Endothelial cell of umbilical vein (primary cell): ENCODE measurements around the gene TAF11L11. TPM values are rescaled to one million over a fixed set of nuclear protein-coding genes. Genes with fewer than 3 reads are reported as not detected.
"Not testable (repeated sequence)": the region's sequence is repeated elsewhere in the genome, so short reads cannot be mapped to it uniquely, and the experiment has no call there.

ENCODE experiments used
- BruUV-seq: library from RNA; stranded (reverse); fragments of 400-500 nt; replicated peaks from 2 replicates; lab custom pipeline; 2021; lab: Mats Ljungman, UMichigan
- CTCF ChIA-PET: fragments of 300-600, 350-600 bp; sonication (Branson Sonifier 250); formaldehyde crosslinking; loops from one replicate; lab custom pipeline; 2021; ENCODE audit warnings: antibody characterized with exemption, inconsistent platforms; lab: Charles Lee
- POLR2A ChIA-PET: fragments of 300-600, 350-600 bp; sonication (Branson Sonifier 250); formaldehyde crosslinking; loops from one replicate; lab custom pipeline; 2021; ENCODE audit warnings: antibody characterized with exemption, inconsistent platforms; lab: Charles Lee
- DNase-seq: peaks from one replicate; pipeline ENCODE4 v3.0.0-alpha.2; 2011; ENCODE audit warnings: low read depth, low spot score
- FAIRE-seq: peaks from 2 replicates; lab custom pipeline; 2011; peaks lifted over from hg19 to GRCh38; lab: Jason Lieb, UNC
- H2AFZ ChIP-seq: 2 replicates; pipeline ENCODE4 v1.6.0; 2012; ENCODE audit warnings: low read depth, low read length, control low read depth, inconsistent platforms
- H3K27ac ChIP-seq: 2 replicates; pipeline ENCODE4 v1.5.1; 2011; ENCODE audit warnings: low read depth, mild to moderate bottlenecking, control low read depth, low read length, moderate library complexity; ENCODE audit not compliant: insufficient read depth
- H3K27me3 ChIP-seq, 2 experiments: 2 replicates each; pipeline versions ENCODE4 v1.6.0 to v1.6.1; 2011; ENCODE audit warnings: low read length in 2 of 2, mixed read lengths in 1 of 2; ENCODE audit not compliant: control insufficient read depth in 2 of 2, insufficient read depth in 2 of 2
- H3K36me3 ChIP-seq, 2 experiments: 2 replicates in 1 of 2; 3 replicates in 1 of 2; pipeline ENCODE4 v1.5.1; 2011; ENCODE audit warnings: low read length in 2 of 2, mild to moderate bottlenecking in 1 of 2, moderate library complexity in 1 of 2; ENCODE audit not compliant: control insufficient read depth in 2 of 2, insufficient read depth in 2 of 2; ENCODE audit errors: extremely low read depth in 1 of 2
- H3K4me1 ChIP-seq: 3 replicates; pipeline ENCODE4 v1.5.1; 2011; ENCODE audit warnings: mild to moderate bottlenecking, low read length; ENCODE audit not compliant: control insufficient read depth, insufficient read depth; ENCODE audit errors: extremely low read depth
- H3K4me2 ChIP-seq: 2 replicates; pipeline ENCODE4 v1.6.1; 2011; ENCODE audit warnings: low read length, control low read depth, mixed read lengths; ENCODE audit not compliant: insufficient read depth
- H3K4me3 ChIP-seq, 3 experiments: fragments of 200-600 bp in 1 of 3; sonication (generic), shearing (Covaris generic) in 1 of 3; replicated peaks in 1 of 3; 2 replicates each; pipeline ENCODE4 v1.5.1; 2011 to 2016; ENCODE audit warnings: control low read depth in 3 of 3, low read length in 3 of 3, mild to moderate bottlenecking in 2 of 3, inconsistent platforms in 1 of 3, low read depth in 1 of 3, moderate library complexity in 1 of 3; ENCODE audit not compliant: insufficient read depth in 1 of 3
- H3K79me2 ChIP-seq: 2 replicates; pipeline ENCODE4 v1.6.0; 2012; ENCODE audit warnings: low read length, inconsistent platforms; ENCODE audit not compliant: control insufficient read depth, insufficient read depth
- H3K9ac ChIP-seq: replicated peaks from 2 replicates; pipeline ENCODE3; 2011; ENCODE audit warnings: low read length, control low read depth; ENCODE audit not compliant: insufficient read depth; ENCODE audit errors: extremely low read depth
- H3K9me1 ChIP-seq: replicated peaks from 3 replicates; pipeline ENCODE4 v1.6.0; 2011; ENCODE audit warnings: mild to moderate bottlenecking, low read length; ENCODE audit not compliant: control insufficient read depth, insufficient read depth; ENCODE audit errors: extremely low read depth
- H3K9me3 ChIP-seq: replicated peaks from 2 replicates; pipeline ENCODE4 v1.5.1; 2012; ENCODE audit warnings: low read length, inconsistent platforms; ENCODE audit not compliant: control insufficient read depth, insufficient read depth
- H4K20me1 ChIP-seq: replicated peaks from 2 replicates; pipeline ENCODE3; 2011; ENCODE audit warnings: mild to moderate bottlenecking, low read length; ENCODE audit not compliant: control insufficient read depth, insufficient read depth; ENCODE audit errors: extremely low read depth
- CTCF ChIP-seq, 2 donors: IDR thresholded peaks; 1 replicate in 1 of 2; 2 replicates in 1 of 2; pipeline ENCODE4 v1.5.1; 2011; ENCODE audit warnings: low read length in 2 of 2, mild to moderate bottlenecking in 2 of 2, moderate library complexity in 2 of 2, control low read depth in 1 of 2, inconsistent platforms in 1 of 2, low read depth in 1 of 2; ENCODE audit not compliant: insufficient read depth in 1 of 2; ENCODE audit errors: extremely low read depth in 1 of 2
- EZH2 ChIP-seq: IDR thresholded peaks from 2 replicates; pipeline ENCODE4 v1.6.1; 2012; ENCODE audit warnings: borderline replicate concordance, low read depth, mild to moderate bottlenecking, moderate library complexity, low read length, inconsistent platforms; ENCODE audit not compliant: severe bottlenecking
- FOS ChIP-seq: IDR thresholded peaks from 2 replicates; pipeline ENCODE4 v1.6.1; 2011; ENCODE audit warnings: mild to moderate bottlenecking, low read length, moderate library complexity, borderline replicate concordance; ENCODE audit not compliant: insufficient read depth
- GATA2 ChIP-seq: IDR thresholded peaks from 2 replicates; pipeline ENCODE4 v1.7.0; 2011; ENCODE audit warnings: low read depth, mild to moderate bottlenecking, moderate library complexity, mixed read lengths, low read length; ENCODE audit not compliant: insufficient read length, insufficient read depth
- JUN ChIP-seq: IDR thresholded peaks from 2 replicates; pipeline ENCODE4 v1.6.1; 2011; ENCODE audit warnings: borderline replicate concordance, low read depth; ENCODE audit not compliant: insufficient read length, insufficient read depth
- MAX ChIP-seq: IDR thresholded peaks from 2 replicates; pipeline ENCODE4 v1.6.1; 2011; ENCODE audit not compliant: insufficient read depth, insufficient read length
- MYC ChIP-seq: IDR thresholded peaks from one replicate; pipeline ENCODE4 v1.6.1; 2011; ENCODE audit warnings: mild to moderate bottlenecking, low read depth, low read length
- POLR2A ChIP-seq: IDR thresholded peaks from 2 replicates; pipeline ENCODE4 v1.6.1; 2012; ENCODE audit warnings: low read depth, mild to moderate bottlenecking, control low read depth, low read length
- POLR2AphosphoS5 ChIP-seq: IDR thresholded peaks from 2 replicates; pipeline ENCODE4 v1.6.1; 2012; ENCODE audit warnings: low read depth, mild to moderate bottlenecking, control low read depth, low read length, moderate library complexity; ENCODE audit not compliant: insufficient read depth
- dilution Hi-C: fragments of 300-500 bp; cut with MboI; formaldehyde crosslinking; loops from one replicate; pipeline ENCODE4 v1.15.0; 2019; ENCODE audit warnings: low sequenced_read_pairs; ENCODE audit not compliant: extremely low pct_ligation_motif_present
- intact Hi-C: fragments of 100-400 bp; cut with micrococcal nuclease; formaldehyde crosslinking; loops from one replicate; pipeline ENCODE4 v1.10.0; 2022
- polyA plus RNA-seq, 4 experiments: library from polyadenylated mRNA; depleted of rRNA in 3 of 4; stranded (reverse) in 3 of 4; unstranded in 1 of 4; fragments of >200 nt; gene quantifications; 2 replicates each; pipeline versions ENCODE4 v1.2.1 to v1.2.3, GENCODE V29; 2011 to 2012; ENCODE audit warnings: missing spikeins in 1 of 4
- total RNA-seq: library from RNA; stranded (reverse); gene quantifications from 2 replicates; pipeline ENCODE4 v1.2.3, GENCODE V29; 2021

The TAF11L11 gene
- total and polyA plus RNA-seq, 2 donors (not counting 3 experiments of a cell fraction or from before 2014, with no cell fraction given), result not detected

- BruUV-seq, H3K4me1 ChIP-seq, H4K20me1 ChIP-seq, H3K4me3 ChIP-seq, H3K27me3 ChIP-seq, POLR2A ChIA-PET, H3K36me3 ChIP-seq, FAIRE-seq, H3K79me2 ChIP-seq, DNase-seq, H3K9me3 ChIP-seq, intact Hi-C loops, CTCF ChIA-PET, dilution Hi-C loops, H3K9me1 ChIP-seq, H3K27ac ChIP-seq, H3K4me2 ChIP-seq, H2AFZ ChIP-seq, H3K9ac ChIP-seq: not testable (repeated sequence)
These were observed 27.8 kb downstream of the TAF11L11 start, which contains the start of gene TAF11L13 for GRCh38 chr5:17631788-17632187. Gene TAF11L13, plus strand, starts transcription at chr5:17632088.

- Histone ChIP-seq H4K20me1 (no peaks in the 10 kb centered on the region), H3K9me1 (no peaks in the 10 kb centered on the region), H3K9me3 (no peaks in the 10 kb centered on the region), H3K79me2 (no peaks in the 10 kb centered on the region), H3K4me1 (no peaks in the 10 kb centered on the region), H2AFZ (no peak within 1 kb of the TSS), H3K36me3 (no peaks in the 10 kb centered on the region), H3K4me2 (no peak within 1 kb of the TSS), H3K9ac (no peak within 1 kb of the TSS), H3K27ac (no peak within 1 kb of the TSS), H3K27me3 (no peaks in the 10 kb centered on the region), H3K4me3 (no peak within 1 kb of the TSS)
- ChIA-PET CTCF (no interaction called here), POLR2A (no interaction called here)
- DNase-seq (no peak), FAIRE-seq (no peak)
- intact Hi-C loops (no loop called here), dilution Hi-C loops (no loop called here)
- no peak for TF ChIP-seq POLR2AphosphoS5
- TF ChIP-seq FOS, result no peak
- TF ChIP-seq GATA2, result no peak
- TF ChIP-seq POLR2A, result no peak
- TF ChIP-seq MYC, result no peak
- TF ChIP-seq EZH2, result no peak
- TF ChIP-seq MAX, result no peak
- TF ChIP-seq CTCF (IDR thresholded peaks at IDR 0.05; ENCODE audit: extremely low read depth in 1 of 2, insufficient read depth in 1 of 2, low read depth in 1 of 2, low read length in 2 of 2), result no peak
- no peak for TF ChIP-seq JUN
- no TSS peak for BruUV-seq
These were observed 30.2 kb downstream of the TAF11L11 start, which contains the start of gene TAF11L14 for GRCh38 chr5:17634160-17634559. Gene TAF11L14, plus strand, starts transcription at chr5:17634460.

GRCh38 chr5:17649232-17649631 lies 45.2 kb downstream of the TAF11L11 start:
- H2AFZ ChIP-seq, H3K4me1 ChIP-seq, CTCF ChIA-PET, H3K9me3 ChIP-seq, H3K9ac ChIP-seq, BruUV-seq, DNase-seq, H3K9me1 ChIP-seq, H3K79me2 ChIP-seq, POLR2A ChIA-PET, H3K27me3 ChIP-seq, H3K36me3 ChIP-seq, dilution Hi-C loops, FAIRE-seq, H3K27ac ChIP-seq, H3K4me2 ChIP-seq, H4K20me1 ChIP-seq, intact Hi-C loops, H3K4me3 ChIP-seq: not testable (repeated sequence)
